Adrenal gland (tissue), 12 donors: Measurements from ENCODE around the gene EXT2. TPM values are rescaled to one million over a fixed set of nuclear protein-coding genes. Genes with fewer than 3 reads are reported as not detected.

Source experiments
- DNase-seq, 7 donors: peaks; one replicate each; pipeline ENCODE4 v3.0.0-alpha.2; 2019 to 2020
- H3K27ac ChIP-seq, 5 donors: fragments of 200-600 bp; sonication (generic) in 4 of 5; 1 replicate in 3 of 5; 2 replicates in 2 of 5; pipeline versions ENCODE4 v1.5.1 to v1.8.0; 2016 to 2020; ENCODE audit warnings: mild to moderate bottlenecking in 1 of 5
- H3K27me3 ChIP-seq: fragments of 200-600 bp; 2 replicates; pipeline ENCODE4 v1.8.0; 2021
- H3K36me3 ChIP-seq, 2 donors: fragments of 200-600 bp; replicated peaks in 1 of 2; 1 replicate in 1 of 2; 2 replicates in 1 of 2; pipeline versions ENCODE4 v1.5.1 to v1.8.0; 2018 to 2022
- H3K4me1 ChIP-seq, 2 donors: fragments of 200-600 bp; replicated peaks in 1 of 2; 1 replicate in 1 of 2; 2 replicates in 1 of 2; pipeline versions ENCODE4 v1.5.1 to v1.8.0; 2018 to 2021
- H3K4me3 ChIP-seq, 4 donors: fragments of 200-600 bp; sonication (generic) in 3 of 4; one replicate each; pipeline ENCODE4 v1.5.1; 2016 to 2018
- H3K9me3 ChIP-seq, 3 donors: fragments of 200-600 bp; sonication (generic) in 1 of 3; replicated peaks in 1 of 3; 1 replicate in 2 of 3; 2 replicates in 1 of 3; pipeline versions ENCODE4 v1.5.1 to v1.8.0; 2016 to 2021
- POLR2A ChIP-seq, 2 donors: fragments of 450-650 bp; IDR thresholded peaks; one replicate each; pipeline ENCODE4 v1.6.1; 2017; ENCODE audit warnings: antibody characterized with exemption in 2 of 2, mild to moderate bottlenecking in 2 of 2, moderate library complexity in 1 of 2
- WGBS, 4 donors: extraction: QIAGEN DNeasy Blood & Tissue Kit in 2 of 4; methylation state at CpG; one replicate each; pipeline versions ENCODE4 v1.1.5 to v1.1.7; 2013 to 2017; 5-methylcytosine and 5-hydroxymethylcytosine counted together
- intact Hi-C, 2 donors: fragments of 100-400 bp; cut with DNase I; formaldehyde crosslinking; loops; one replicate each; pipeline versions ENCODE4 v1.14.1 to v1.15.0; 2022 to 2023
- polyA plus RNA-seq, 3 donors: library from polyadenylated mRNA; stranded (reverse); fragments of 200-250 nt in 2 of 3; fragments of 350-450 nt in 1 of 3; fragmentation: Illumina TruSeq in 1 of 3; extraction: RNeasy Lipid Tissue Mini Kit (QIAGEN cat#74804) in 1 of 3; gene quantifications; one replicate each; pipeline ENCODE4 v1.2.3, GENCODE V29; 2013 to 2014
- total RNA-seq, 9 donors: library from RNA; depleted of rRNA in 4 of 9; stranded (reverse); fragments of >200 nt in 4 of 9; fragments of 120-200 nt in 1 of 9; fragmentation: NEBNext Ultra II Directional in 1 of 9; extraction: Animal tissue kit (Norgen Biotek cat#: 25700) in 1 of 9; gene quantifications; one replicate each; pipeline versions ENCODE4 v1.1.0 to v1.2.4, GENCODE V29; 2013 to 2023
- TF ChIP-seq, protein P1 (sequence below), 6 experiments: fragments of 450-650 bp in 4 of 6; fragments of 200-600 bp in 2 of 6; sonication (generic) in 1 of 6; IDR thresholded peaks; 1 replicate in 5 of 6; 2 replicates in 1 of 6; pipeline versions ENCODE4 v1.5.1 to v1.8.0; 2016 to 2021; ENCODE audit warnings: antibody characterized with exemption in 6 of 6, mild to moderate bottlenecking in 2 of 6, moderate library complexity in 1 of 6
- donor health status: healthy with polysubstance abuse.
- donor health status: Bipolar disorder and iron deficiency.
- donor health status: DM: yes; HTN: yes; CAD: no.
- donor health status: DM: no; HTN: no; CAD: no.
- donor health status: DM: no; HTN: no; CAD: no.
- donor health status: DM: yes; HTN: yes; CAD: no.

Gene EXT2
- total and polyA plus RNA-seq, 12 donors, result 28.7 to 89.3 (median 46.3) TPM

DNA sequence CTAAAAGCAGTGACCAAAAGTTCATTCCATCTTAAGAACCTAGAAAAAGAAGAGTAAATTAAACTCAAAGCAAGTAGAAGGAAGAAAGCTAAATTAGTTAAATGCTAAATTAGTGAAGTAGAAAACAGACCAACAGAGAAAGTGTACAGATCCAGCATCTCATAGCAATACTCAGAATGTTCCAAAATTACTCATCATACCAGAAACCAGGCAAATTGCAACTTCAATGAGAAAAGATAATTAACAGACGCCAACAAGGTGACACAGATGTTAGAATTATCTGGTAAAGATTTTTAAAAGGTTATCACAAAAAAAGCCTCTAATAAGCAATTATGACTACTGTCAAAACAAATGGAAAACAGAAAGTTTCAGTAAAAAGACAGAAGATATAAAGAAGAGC is 117.7 kb downstream of the EXT2 start:
- Histone ChIP-seq H3K4me1 (no peaks in the 10 kb centered on the region), H3K36me3 (no peaks in the 10 kb centered on the region), H3K9me3 (peaks cover 0 to 7% (median 0%) of the 10 kb centered on the region in 3 donors), H3K4me3 (no peak overlapping the region), H3K27me3 (no peaks in the 10 kb centered on the region), H3K27ac (no peak overlapping the region)
- DNase-seq, result no peak
- WGBS, 4 donors, result 93 to 100% (median 94%) methylated on average over 1 of the region's 1 CpG
- no peak for TF ChIP-seq POLR2A (IDR thresholded peaks at IDR 0.05)
- TF ChIP-seq, protein P1, sequence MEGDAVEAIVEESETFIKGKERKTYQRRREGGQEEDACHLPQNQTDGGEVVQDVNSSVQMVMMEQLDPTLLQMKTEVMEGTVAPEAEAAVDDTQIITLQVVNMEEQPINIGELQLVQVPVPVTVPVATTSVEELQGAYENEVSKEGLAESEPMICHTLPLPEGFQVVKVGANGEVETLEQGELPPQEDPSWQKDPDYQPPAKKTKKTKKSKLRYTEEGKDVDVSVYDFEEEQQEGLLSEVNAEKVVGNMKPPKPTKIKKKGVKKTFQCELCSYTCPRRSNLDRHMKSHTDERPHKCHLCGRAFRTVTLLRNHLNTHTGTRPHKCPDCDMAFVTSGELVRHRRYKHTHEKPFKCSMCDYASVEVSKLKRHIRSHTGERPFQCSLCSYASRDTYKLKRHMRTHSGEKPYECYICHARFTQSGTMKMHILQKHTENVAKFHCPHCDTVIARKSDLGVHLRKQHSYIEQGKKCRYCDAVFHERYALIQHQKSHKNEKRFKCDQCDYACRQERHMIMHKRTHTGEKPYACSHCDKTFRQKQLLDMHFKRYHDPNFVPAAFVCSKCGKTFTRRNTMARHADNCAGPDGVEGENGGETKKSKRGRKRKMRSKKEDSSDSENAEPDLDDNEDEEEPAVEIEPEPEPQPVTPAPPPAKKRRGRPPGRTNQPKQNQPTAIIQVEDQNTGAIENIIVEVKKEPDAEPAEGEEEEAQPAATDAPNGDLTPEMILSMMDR (IDR thresholded peaks at IDR 0.05), result no peak
- intact Hi-C loops, result no loop called here

DNA sequence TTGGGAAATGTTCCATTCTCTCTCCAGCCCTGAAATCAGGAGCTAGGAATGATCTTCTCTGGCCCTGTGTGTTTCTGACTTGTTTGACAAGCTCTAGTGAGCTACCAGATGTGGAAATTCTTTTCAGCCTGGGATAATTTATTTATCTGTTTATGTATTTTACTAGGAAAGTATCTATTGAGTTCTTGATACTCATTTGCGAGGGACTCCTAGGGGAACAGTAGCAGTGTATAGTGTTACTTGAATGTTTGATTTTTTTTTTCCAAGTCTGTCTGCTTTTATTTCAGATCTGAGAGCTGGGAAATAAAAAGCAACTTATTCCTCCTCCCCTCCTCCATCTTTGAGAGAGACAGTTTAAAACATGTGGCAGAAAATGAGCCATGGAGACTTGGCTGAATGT is 122.0 kb downstream of the EXT2 start:
- H3K4me3 ChIP-seq, result no peak overlapping the region
- H3K27ac ChIP-seq, result no peak overlapping the region
- intact Hi-C loops, result no loop called here
- H3K4me1 ChIP-seq, result peaks cover 0 to 7% of the 10 kb centered on the region in 2 donors
- DNase-seq, result no peak
- whole genome bisulfite sequencing, 4 donors, result 77 to 87% (median 84%) methylated on average over 1 of the region's 1 CpG
- no peaks in the 10 kb centered on the region for H3K27me3 ChIP-seq
- H3K36me3 ChIP-seq, result no peaks in the 10 kb centered on the region
- TF ChIP-seq, protein P1 (IDR thresholded peaks at IDR 0.05), result no peak
- TF ChIP-seq POLR2A (IDR thresholded peaks at IDR 0.05), result no peak
- H3K9me3 ChIP-seq, result peaks cover 0 to 4% (median 0%) of the 10 kb centered on the region in 3 donors

DNA sequence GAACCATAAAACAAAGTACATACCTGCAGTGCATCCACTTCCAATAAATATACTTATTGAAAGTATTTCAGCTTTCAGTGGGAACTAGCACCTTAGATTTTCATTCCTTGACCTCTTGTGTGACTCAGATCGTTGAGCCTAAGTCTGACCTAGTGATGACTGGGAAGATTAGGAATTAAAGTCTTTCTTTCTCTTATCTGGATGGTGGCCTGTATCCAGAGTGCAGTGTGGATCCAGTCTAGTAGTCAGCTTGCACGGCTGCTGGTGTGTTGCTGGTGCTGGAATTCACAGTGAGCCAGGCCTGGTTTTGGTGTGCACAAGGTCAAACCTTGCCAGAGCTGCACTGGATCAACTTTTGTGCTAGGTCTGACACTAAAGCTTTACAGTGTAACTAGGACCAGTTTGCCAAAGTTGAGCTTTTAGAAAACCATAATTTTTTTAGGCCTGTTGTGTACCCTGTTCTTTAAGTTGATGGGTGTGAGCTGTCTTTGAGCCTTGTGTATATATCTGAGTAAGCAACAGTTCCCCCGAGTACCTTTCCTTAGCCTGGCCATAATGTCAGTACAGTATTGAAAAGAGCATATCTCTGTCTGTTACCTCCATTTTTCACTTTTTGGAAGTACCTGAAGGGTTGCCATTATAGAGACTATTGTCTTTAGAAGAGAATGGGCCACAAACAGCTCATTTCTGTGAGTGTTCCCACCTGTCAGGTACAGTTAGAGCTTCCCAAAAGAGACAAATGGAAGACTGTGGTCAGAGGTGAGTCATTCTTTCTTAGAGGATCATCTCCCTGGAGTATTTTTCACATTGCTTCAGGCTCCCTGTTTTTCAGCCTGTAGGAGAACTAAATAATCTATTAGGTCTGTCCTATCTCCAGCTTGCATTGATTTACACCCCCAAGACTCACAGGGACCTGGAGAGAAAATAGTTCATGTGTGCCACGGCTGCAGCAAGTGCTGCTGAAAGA is 124.6 kb downstream of the EXT2 start:
- Histone ChIP-seq H3K27ac (no peak overlapping the region), H3K36me3 (no peaks in the 10 kb centered on the region), H3K9me3 (no peaks in the 10 kb centered on the region), H3K27me3 (no peaks in the 10 kb centered on the region), H3K4me3 (no peak overlapping the region), H3K4me1 (peaks cover 0 to 7% of the 10 kb centered on the region in 2 donors)
- 78 to 89% (median 84%) methylated on average over 4 of the region's 4 CpGs for WGBS, 4 donors
- DNase-seq, result peak in 1 of 7 donors; percentile 15
- intact Hi-C loops, result no loop called here
- TF ChIP-seq POLR2A (IDR thresholded peaks at IDR 0.05), result no peak
- TF ChIP-seq, protein P1 (IDR thresholded peaks at IDR 0.05), result no peak

DNA sequence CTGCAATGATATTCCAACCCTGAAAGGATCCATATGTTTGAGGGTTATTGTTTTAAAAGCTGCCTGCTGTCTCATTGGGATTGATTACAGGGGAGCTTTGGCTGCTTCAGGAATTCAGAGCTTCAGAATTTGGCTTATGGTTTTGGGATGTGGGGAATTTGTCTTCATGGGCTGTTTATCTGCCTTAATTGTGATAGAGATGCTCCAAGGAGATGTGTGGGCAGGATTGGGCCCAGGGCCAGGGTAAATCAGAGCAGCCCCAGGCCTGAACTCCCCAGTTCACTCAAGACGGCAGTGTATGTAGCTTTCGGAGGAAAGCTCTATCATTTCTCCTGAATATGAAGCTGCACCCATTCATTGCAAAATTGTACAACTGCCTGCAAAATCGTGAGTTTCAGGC is 126.0 kb downstream of the EXT2 start:
- intact Hi-C loops, result no loop called here
- H3K4me3 ChIP-seq, result no peak overlapping the region

More for the DNA sequence above, 126.0 kb downstream of the EXT2 start:
- no peaks in the 10 kb centered on the region for H3K27me3 ChIP-seq
- TF ChIP-seq, protein P1 (IDR thresholded peaks at IDR 0.05), result no peak
- TF ChIP-seq POLR2A (IDR thresholded peaks at IDR 0.05), result no peak
- WGBS, 4 donors, result 56 to 86% (median 71%) methylated on average over 3 of the region's 3 CpGs
- no peaks in the 10 kb centered on the region for H3K36me3 ChIP-seq
- DNase-seq, result no peak
- no peak overlapping the region for H3K27ac ChIP-seq
- no peaks in the 10 kb centered on the region for H3K9me3 ChIP-seq
- peaks cover 0 to 7% of the 10 kb centered on the region in 2 donors for H3K4me1 ChIP-seq
